HepG2 (cell line): Measurements from ENCODE around the gene SOST. TPM values are rescaled to one million over a fixed set of nuclear protein-coding genes. Genes with fewer than 3 reads are reported as not detected.
A peak's percentile ranks its signal among the peaks of the same experiment; 100 is the strongest.

Experiments
- DZIP1 ChIP-seq: sonication (generic); formaldehyde crosslinking; IDR thresholded peaks from 2 replicates; pipeline ENCODE4 v1.5.0; 2020; ENCODE audit warnings: mild to moderate bottlenecking, missing genetic modification reagents
- FLYWCH1 ChIP-seq: sonication (generic); formaldehyde crosslinking; IDR thresholded peaks from 2 replicates; pipeline ENCODE4 v1.8.1; 2023; ENCODE audit warnings: mild to moderate bottlenecking, missing genetic modification reagents
- HMGXB4 ChIP-seq, 2 experiments: sonication (generic) in 1 of 2; formaldehyde crosslinking in 1 of 2; IDR thresholded peaks; 2 replicates each; pipeline versions ENCODE4 v1.4.0 to v1.6.1; 2018 to 2020; ENCODE audit warnings: missing genetic modification reagents in 2 of 2, borderline replicate concordance in 1 of 2, low read depth in 1 of 2, mild to moderate bottlenecking in 1 of 2, missing biosample characterization in 1 of 2
- JDP2 ChIP-seq: sonication (generic); formaldehyde crosslinking; IDR thresholded peaks from 2 replicates; pipeline ENCODE4 v1.8.1; 2022; ENCODE audit warnings: missing genetic modification reagents, borderline replicate concordance
- PAXIP1 ChIP-seq: sonication (generic); formaldehyde crosslinking; conservative IDR thresholded peaks from 2 replicates; pipeline ENCODE4 v1.4.0; 2020; ENCODE audit warnings: mild to moderate bottlenecking, missing genetic modification reagents, moderate library complexity
- TRAFD1 ChIP-seq: sonication (generic); formaldehyde crosslinking; IDR thresholded peaks from 2 replicates; pipeline ENCODE4 v1.5.1; 2020; ENCODE audit warnings: missing genetic modification reagents, mild to moderate bottlenecking, borderline replicate concordance
- ZNF260 ChIP-seq: sonication (generic); formaldehyde crosslinking; IDR thresholded peaks from 2 replicates; pipeline ENCODE4 v1.4.0; 2020; ENCODE audit warnings: missing genetic modification reagents, low read depth, mild to moderate bottlenecking, borderline replicate concordance
- ZNF660 ChIP-seq: sonication (generic); formaldehyde crosslinking; IDR thresholded peaks from 2 replicates; pipeline ENCODE4 v1.5.1; 2020; ENCODE audit warnings: mild to moderate bottlenecking, low read depth, missing genetic modification reagents, borderline replicate concordance
- polyA plus RNA-seq, 8 experiments: library from polyadenylated mRNA; depleted of rRNA in 3 of 8; stranded (reverse) in 7 of 8; unstranded in 1 of 8; fragments of >200 nt; fragmentation: Illumina TruSeq in 4 of 8; extraction: Trizol in 4 of 8; gene quantifications; 2 replicates each; pipeline versions ENCODE4 v1.2.1 to v1.2.3, GENCODE V29; 2011 to 2016; ENCODE audit warnings: low read depth in 4 of 8, missing spikeins in 1 of 8, mixed read lengths in 1 of 8; ENCODE audit not compliant: insufficient read depth in 1 of 8
- total RNA-seq, 5 experiments: library from RNA; depleted of rRNA; stranded (reverse); fragments of >200 nt; fragmentation: Illumina TruSeq; extraction: Trizol; gene quantifications; 2 replicates each; pipeline ENCODE4 v1.2.3, GENCODE V29; 2016; ENCODE audit warnings: low read depth in 1 of 5
- TF ChIP-seq, protein P1 (sequence below): sonication (generic); formaldehyde crosslinking; IDR thresholded peaks from 2 replicates; pipeline ENCODE4 v1.4.0; 2020; ENCODE audit warnings: missing genetic modification reagents

The SOST gene
- total and polyA plus RNA-seq, 2 of the 13 experiments (the other 11 are each of a cell fraction or from before 2014, with no cell fraction given), result not detected

DNA sequence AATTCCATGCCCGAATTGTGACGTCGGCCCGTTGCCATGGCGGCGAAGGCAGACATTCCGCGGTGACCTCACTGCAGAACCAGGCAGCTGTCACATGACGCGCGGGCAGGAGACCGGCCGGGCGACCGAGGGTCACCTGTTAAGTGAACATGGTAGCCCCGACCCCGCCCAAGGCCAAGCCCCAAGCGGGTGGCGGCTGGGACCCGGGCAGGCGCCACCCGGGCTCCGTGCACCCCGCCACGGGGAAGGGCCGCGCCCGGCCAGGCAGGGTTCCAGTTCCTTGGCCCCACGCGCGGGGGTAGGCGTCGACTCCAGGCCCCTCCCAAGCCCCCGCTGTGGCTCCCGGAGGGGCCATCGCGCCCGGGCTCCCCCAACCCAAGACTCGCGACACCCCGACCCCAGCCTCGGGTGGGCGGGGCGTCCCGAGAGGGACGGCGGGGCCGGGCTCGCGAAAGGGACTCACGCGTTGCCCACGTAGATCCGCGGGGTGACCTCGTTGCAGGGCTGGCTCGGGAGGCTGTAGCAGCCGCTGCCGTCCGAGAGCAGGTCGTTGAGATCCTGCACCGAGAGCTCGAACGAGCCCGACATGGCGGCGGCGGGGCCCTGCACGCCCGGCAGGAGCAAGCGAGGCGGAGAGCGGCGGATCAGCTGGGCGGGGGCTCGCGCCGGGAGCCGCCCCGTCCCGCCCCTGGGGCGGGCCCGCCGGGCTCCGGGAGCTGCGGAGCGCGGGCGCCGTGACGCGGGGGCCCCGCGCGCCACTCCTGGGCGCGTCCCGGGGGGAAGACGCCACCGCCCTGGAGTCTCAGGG, 19.9 kb upstream of the SOST start, which contains the start of gene DUSP3 (continued):
- TF ChIP-seq PAXIP1 (peak; percentile 75), DZIP1 (peak; percentile 86; the same call in 1 of the 2 replicates), FLYWCH1 (CRISPR knock-in tag) (no peak), ZNF260 (CRISPR knock-in tag) (no peak), JDP2 (CRISPR knock-in tag) (no peak; the same call in 1 of the 2 replicates), HMGXB4 (CRISPR knock-in tag; IDR thresholded peaks at IDR 0.05; ENCODE audit: borderline replicate concordance in 1 of 2, low read depth in 1 of 2) (peak; percentile 63 to 89), ZNF660 (CRISPR knock-in tag) (no peak), TRAFD1 (no peak; the same call in 1 of the 2 replicates)
- TF ChIP-seq, protein P1, sequence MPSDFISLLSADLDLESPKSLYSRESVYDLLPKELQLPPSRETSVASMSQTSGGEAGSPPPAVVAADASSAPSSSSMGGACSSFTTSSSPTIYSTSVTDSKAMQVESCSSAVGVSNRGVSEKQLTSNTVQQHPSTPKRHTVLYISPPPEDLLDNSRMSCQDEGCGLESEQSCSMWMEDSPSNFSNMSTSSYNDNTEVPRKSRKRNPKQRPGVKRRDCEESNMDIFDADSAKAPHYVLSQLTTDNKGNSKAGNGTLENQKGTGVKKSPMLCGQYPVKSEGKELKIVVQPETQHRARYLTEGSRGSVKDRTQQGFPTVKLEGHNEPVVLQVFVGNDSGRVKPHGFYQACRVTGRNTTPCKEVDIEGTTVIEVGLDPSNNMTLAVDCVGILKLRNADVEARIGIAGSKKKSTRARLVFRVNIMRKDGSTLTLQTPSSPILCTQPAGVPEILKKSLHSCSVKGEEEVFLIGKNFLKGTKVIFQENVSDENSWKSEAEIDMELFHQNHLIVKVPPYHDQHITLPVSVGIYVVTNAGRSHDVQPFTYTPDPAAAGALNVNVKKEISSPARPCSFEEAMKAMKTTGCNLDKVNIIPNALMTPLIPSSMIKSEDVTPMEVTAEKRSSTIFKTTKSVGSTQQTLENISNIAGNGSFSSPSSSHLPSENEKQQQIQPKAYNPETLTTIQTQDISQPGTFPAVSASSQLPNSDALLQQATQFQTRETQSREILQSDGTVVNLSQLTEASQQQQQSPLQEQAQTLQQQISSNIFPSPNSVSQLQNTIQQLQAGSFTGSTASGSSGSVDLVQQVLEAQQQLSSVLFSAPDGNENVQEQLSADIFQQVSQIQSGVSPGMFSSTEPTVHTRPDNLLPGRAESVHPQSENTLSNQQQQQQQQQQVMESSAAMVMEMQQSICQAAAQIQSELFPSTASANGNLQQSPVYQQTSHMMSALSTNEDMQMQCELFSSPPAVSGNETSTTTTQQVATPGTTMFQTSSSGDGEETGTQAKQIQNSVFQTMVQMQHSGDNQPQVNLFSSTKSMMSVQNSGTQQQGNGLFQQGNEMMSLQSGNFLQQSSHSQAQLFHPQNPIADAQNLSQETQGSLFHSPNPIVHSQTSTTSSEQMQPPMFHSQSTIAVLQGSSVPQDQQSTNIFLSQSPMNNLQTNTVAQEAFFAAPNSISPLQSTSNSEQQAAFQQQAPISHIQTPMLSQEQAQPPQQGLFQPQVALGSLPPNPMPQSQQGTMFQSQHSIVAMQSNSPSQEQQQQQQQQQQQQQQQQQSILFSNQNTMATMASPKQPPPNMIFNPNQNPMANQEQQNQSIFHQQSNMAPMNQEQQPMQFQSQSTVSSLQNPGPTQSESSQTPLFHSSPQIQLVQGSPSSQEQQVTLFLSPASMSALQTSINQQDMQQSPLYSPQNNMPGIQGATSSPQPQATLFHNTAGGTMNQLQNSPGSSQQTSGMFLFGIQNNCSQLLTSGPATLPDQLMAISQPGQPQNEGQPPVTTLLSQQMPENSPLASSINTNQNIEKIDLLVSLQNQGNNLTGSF (CRISPR knock-in tag), result peak; percentile 59
